HG02588 (cell line): Measurements from ENCODE around the gene MMP14.
"Not testable (repeated sequence)": the region's sequence is repeated elsewhere in the genome, so short reads cannot be mapped to it uniquely, and the experiment has no call there.

ENCODE experiments used
- ATAC-seq: cut with Tn5 transposase; IDR thresholded peaks from one replicate; pipeline ENCODE4 v1.9.1; 2021; ENCODE audit warnings: mild to moderate bottlenecking, moderate library complexity; ENCODE audit not compliant: unreplicated experiment

MMP14 gene

GRCh38 chr14:22841311-22841710 is 4.9 kb downstream of the MMP14 start:
- no peak for ATAC-seq

GRCh38 chr14:22841769-22842168 is 5.4 kb downstream of the MMP14 start:
- no peak for ATAC-seq

- no peak for ATAC-seq
Observed at GRCh38 chr14:22842211-22843122, 6.1 kb downstream of the MMP14 start.

GRCh38 chr14:22843123-22843925 is 6.9 kb downstream of the MMP14 start:
- ATAC-seq: no peak

- no peak for ATAC-seq
Observed at GRCh38 chr14:22844221-22845102, 8.1 kb downstream of the MMP14 start.

- ATAC-seq: no peak
Observed at GRCh38 chr14:22845103-22845394, 8.7 kb downstream of the MMP14 start.

- no peak for ATAC-seq
Observed at GRCh38 chr14:22845821-22846625, 9.6 kb downstream of the MMP14 start.

- ATAC-seq: no peak
Observed at GRCh38 chr14:22846811-22847307, 10.5 kb downstream of the MMP14 start.

GRCh38 chr14:22847661-22848341 is 11.4 kb downstream of the MMP14 start:
- no peak for ATAC-seq

GRCh38 chr14:22848351-22849164 is 12.2 kb downstream of the MMP14 start:
- no peak for ATAC-seq

GRCh38 chr14:22849212-22849819 is 12.9 kb downstream of the MMP14 start:
- no peak for ATAC-seq

GRCh38 chr14:22850944-22851764 is 14.8 kb downstream of the MMP14 start:
- ATAC-seq: no peak

- not testable (repeated sequence) for ATAC-seq
Observed at GRCh38 chr14:22852178-22852577, 15.8 kb downstream of the MMP14 start.

- ATAC-seq: no peak
Observed at GRCh38 chr14:22852599-22852939, 16.2 kb downstream of the MMP14 start.

GRCh38 chr14:22852940-22853767 is 16.8 kb downstream of the MMP14 start:
- ATAC-seq: peak; percentile 67

GRCh38 chr14:22854296-22854695 is 17.9 kb downstream of the MMP14 start:
- not testable (repeated sequence) for ATAC-seq
